Superior temporal gyrus (tissue), 1 donor: ENCODE data around the gene ECE1.

Experiments used
- DNase-seq: peaks from one replicate; pipeline ENCODE4 v3.0.0-alpha.2; 2016; ENCODE audit errors: extremely low spot score

The ECE1 gene

DNA sequence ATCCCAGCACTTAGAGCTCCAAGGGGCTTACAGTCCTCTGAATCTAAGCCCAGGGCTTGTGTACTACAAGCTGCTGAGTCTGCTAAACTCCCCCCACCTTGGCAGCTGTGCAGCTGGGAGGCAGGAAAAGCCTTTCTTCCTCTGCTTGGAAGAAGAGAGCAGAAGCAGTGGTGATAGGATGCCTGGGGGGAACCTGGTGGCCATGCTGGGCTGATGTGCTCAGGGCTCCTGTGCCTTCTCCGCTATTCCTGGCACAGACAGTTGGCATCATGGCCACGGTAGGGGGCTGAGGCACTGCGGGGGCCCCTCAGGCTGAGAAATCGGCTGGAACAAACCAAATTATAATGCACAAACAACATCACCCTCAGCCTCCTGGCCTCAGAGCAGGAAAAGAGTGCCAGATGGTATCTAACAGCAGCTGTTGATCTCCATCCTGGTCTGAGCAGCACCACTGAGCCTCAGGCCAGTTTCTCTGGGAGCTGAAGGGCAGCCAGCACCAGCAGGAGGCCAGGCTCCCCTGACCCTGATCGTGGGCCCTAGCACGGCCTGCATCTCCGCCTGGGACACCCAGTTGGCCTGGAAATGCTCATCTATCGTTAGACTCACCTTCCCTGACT is 35.8 kb downstream of the ECE1 start:
- peak; percentile 66 for DNase-seq

- DNase-seq = peak; percentile 51
These were observed 38.3 kb downstream of the ECE1 start for GRCh38 chr1:21251773-21252471.

GRCh38 chr1:21249940-21250493 is 40.2 kb downstream of the ECE1 start:
- peak; percentile 54 for DNase-seq

GRCh38 chr1:21247892-21248715 is 42.2 kb downstream of the ECE1 start:
- DNase-seq = no peak

- no peak for DNase-seq
These were observed 43.2 kb downstream of the ECE1 start for GRCh38 chr1:21246905-21247642.

DNA sequence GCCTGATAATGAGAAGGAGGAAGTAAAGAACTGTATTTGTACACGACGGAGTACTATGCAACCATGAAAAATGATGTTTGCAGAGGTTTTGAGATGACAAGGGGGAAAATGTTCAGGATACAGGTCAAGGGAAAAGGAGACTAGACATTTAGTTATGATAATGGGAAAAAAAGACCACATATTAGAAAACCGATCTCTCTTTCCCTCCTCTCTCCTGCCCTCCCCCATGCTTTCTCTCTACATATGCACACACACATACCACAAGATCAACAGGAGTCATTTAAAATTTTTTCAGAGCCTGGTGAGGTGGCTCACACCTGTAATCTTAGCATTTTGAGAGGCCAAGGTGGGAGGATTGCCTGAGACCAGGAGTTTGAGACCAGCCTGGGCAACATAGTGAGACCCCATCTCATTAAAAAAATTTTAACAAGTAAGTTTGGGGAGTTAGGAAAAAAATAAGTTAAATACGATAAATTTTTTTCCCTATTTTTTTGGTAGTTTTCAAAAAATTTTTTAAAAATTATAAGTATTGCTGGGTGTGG is 44.5 kb downstream of the ECE1 start:
- DNase-seq = no peak

DNA sequence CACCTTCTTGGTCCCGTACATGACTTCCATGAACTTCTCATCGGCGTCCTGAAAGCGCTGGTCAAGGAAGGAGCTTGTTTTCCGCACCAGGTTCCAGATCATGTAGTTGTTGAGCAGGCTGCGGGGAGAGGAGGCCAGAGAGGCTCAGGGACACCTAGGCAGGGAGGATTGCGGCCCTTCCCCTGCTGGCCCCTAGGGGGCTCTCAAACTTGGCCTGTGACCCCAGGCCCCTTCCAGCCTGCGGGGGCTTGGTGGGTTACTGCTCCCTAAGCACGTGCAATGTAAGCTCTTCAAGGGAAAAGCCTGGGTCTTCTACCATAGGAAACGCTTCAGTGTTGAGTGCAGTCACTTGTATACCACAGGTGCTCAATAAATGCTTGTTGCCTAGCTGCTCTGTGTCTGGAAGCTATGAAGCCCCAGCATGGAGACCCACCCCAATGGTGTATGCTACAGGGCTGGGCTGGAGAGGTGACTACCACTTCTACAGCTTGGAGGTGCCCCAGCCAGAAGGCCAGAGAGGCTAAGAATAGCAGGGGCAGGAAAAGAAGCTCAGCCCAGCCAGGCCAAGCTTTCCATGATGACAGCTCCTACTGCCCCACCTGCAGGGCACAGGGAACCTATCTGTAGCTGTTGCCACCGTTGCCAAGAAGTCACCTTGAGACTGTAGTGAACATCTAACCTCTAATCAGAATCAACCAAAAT is 45.1 kb downstream of the ECE1 start:
- no peak for DNase-seq

DNA sequence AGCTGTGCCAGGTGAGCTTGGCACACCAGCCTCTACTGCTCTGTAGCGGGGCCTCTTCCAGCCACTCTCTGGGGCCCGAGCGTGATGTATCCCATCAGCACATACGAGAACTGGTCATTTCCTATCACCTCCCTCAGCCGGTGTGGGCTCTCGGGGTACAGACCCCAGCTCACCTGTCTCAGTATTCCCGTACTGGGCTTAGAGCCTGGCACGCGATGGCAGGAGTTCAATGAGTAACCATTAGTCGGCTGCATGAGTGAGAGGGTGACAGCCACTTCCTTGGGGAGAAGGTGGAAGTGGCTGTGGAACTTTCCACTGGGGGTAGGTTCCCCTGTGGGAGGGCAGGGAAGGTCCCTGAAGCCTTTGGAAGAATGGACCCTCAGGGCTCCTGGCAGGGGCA is 46.1 kb downstream of the ECE1 start:
- no peak for DNase-seq

DNA sequence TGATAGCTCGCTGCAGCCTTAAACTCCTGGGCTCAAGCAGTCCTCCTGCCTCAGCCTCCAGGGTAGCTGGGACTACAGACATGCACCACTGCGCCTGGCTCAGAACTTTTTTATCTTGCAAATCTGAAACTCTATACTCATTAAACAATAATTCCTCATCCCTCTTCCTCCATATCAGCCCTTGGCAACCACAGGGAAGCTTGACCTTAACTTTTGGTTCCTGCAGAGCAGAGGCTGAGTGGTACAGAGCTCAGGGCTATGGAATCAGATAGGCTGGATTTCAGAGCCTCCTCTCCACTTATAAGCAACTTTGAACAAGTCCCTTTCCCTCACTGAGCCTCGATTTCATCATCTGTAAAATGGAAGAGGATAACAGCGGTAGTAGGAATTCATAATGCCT is 47.4 kb downstream of the ECE1 start:
- no peak for DNase-seq

DNA sequence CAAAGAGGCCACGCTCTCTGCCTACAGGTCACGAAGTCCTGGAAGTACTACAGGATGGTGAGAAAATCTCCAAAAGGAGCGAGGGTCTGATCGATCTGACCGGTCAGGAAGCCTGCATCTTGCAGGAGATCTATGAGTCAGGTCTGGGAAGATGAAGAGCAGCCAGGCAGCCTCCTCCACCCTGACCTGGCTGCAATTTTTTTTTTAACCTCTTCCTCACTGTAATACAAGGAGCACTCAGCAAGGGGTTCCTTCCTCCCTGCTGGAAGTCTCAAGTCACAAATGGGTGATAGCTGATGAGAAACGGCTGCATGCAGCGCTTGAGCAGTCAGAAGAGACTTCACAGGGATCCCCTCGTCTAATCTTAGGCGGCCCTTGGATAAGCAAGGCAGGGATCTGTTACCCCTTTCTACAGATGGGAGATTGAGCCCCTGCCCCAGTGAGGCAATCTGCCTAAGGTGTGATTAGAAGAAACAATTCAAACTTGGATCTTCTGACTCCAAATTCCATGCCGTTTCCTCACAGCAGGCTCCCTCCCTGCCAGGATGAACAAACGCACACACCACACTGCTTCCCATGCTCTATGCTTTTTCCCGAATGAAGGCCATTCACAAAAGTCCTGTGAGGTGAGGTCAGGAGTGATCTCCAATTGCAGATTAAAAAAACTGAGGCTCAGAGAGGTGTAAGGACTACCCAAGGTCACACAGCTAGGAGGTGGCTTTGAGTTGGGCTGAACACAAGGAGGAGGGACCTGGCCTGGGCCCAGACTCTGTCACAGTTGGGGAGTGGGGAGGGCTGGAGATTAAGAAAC is 48.3 kb downstream of the ECE1 start:
- no peak for DNase-seq

DNA sequence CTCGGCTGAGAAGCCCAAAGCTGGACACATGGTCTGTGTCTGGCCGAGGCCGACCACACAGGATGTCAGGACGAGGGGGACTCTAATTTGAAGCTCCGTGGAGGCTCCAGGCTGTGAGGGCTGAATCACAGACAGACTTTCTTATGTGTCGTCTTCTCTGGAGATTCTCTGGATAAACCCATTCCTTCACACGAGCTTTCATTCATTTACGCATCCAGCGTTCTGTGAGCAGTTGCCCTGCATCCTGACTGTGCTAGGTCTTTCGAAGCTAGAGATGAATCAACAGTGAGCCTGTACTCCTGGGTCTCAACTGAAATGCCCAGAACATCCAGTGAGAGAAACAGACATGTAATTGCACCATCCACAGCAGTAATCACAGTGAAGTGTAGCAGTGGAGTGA is 49.6 kb downstream of the ECE1 start:
- no peak for DNase-seq

GRCh38 chr1:21239221-21239620 is 51.0 kb downstream of the ECE1 start:
- DNase-seq = no peak

- no peak for DNase-seq
These were observed 52.0 kb downstream of the ECE1 start for GRCh38 chr1:21238141-21238800.

DNA sequence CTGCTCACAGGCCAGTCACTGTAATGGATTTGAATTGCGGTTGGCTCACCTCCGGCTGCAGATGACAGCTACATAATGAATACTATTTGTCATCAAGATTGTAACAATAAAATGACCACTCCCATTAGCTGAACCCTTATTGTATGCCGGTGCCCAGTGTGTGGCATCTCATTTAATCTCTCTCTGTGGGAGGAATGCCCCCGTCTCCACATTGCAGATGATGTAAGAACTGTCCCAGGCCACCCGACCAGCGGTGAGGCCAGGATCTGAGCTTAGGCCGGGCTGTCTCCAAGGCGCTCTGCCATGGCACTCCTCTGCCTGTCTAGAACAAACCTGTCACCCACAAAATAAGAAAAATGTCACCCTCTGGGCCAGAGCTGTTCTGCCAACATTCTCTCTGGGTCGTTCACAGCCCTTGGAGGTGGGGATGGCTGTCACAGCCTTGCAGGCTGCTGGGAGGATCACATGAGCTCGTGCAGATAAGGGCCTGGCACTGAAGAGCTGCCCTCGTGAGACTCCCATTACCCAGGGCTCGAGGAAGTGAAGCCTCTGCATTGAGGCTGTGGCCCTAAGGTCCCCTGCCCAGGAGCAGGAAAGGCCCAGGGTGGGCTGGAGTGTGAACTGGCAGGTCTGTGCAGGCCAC is 52.7 kb downstream of the ECE1 start:
- no peak for DNase-seq

DNA sequence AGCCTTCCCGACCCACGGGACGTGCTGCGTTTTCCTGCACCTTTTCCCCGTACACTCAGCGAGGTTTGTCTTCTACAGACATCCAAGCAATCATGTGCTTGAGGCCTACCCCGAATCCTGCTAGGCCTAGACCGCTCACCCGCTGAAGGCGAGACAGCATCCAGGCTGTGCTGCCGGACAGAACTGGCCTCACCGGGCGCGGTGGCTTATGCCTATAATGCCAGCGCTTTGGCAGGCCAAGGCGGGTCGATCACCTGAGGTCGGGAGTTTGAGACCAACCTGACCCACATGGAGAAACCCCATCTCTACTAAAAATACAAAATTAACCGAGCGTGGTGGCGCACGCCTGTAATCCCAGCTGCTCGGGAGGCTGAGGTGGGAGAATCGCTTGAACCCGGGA is 54.1 kb downstream of the ECE1 start:
- no peak for DNase-seq

- no peak for DNase-seq
These were observed 55.5 kb downstream of the ECE1 start for GRCh38 chr1:21234779-21235178.

GRCh38 chr1:21233490-21233889 is 56.8 kb downstream of the ECE1 start:
- no peak for DNase-seq

GRCh38 chr1:21232044-21232443 is 58.2 kb downstream of the ECE1 start:
- DNase-seq = peak; percentile 88
